GM21786 (cell line): Measurements from ENCODE around the gene CACUL1.

ENCODE experiments used
- ATAC-seq: cut with Tn5 transposase; IDR thresholded peaks from one replicate; pipeline ENCODE4 v1.9.1; 2021; ENCODE audit not compliant: unreplicated experiment

Gene CACUL1

DNA sequence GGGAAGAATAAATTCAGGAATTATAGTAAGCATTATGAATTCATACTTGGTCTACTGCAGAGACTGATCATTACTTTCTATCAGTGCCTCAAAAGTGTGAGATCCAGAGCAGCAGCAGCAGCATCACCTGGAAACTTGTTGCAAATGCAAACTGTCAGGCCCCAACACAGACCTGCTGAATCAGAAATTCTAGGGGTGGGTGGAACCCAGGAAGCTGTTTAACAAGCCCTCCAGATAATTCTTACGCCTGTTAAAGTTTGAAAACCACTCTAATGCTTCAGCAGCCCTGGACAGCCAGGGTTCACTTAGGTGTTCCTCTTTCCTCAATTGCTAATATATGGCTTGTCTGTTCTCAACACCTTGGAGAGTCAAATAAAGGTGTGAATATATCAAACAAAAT, 19.5 kb downstream of the CACUL1 start:
- ATAC-seq: no peak

DNA sequence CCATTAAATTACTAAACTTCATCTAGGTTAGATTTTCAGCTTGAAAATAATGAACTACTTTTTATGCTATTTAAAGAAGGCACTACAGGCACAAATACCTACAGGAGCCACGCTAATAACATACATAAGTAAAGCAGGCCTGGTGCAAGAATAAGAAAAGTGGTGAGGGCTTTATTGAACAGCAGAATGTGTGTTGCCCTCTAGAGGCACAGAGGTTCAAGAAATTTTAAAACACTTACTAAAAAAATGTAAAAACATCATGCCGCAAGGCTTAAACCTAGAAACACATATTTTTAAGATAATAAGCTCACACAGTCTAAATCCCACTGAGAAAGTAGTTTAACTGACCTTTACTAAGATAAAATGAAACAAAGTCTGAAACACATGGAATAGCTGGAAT, 20.3 kb downstream of the CACUL1 start:
- no peak for ATAC-seq

DNA sequence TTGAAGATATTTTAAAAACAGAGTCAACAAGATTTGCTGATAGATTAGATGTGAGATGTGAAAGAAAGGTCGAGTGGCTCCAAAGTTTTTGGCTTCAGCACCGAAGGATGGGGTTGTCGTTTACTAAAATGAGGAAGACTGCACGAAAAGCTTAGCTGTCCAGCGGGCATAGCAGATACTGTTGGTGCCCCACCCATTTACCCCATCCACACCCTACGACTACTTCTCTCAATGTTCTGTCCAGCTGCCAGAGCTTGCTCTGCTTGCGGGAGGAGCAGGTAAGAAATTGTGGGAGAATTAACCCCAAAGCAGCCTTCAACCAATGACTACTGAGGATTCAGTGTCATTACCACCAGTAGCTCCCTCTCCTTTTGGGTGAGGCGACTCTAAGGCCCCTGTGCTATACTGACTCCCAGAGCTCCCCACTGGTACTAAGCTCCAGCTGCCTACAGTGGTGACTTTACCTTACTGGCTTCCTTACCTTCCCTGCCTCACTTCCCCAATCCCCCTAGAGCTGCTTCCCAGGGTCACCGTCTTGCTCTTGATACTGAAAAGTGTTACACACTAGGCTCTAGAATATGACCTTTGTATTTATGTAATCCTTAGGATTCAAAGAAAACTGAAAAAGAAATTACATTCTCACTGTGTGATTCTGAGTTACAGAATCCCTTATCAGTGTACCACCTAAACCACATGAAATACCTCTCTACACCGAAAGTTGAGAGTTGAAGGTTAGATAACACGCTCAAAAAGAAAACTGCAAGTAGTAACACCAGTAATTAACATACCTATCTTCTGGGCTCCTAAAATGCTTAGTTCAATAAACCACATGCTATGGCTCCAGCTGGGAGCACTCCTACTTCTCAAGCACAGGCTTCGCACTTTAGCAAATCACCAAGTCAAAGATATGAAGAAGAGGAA, 22.3 kb downstream of the CACUL1 start:
- ATAC-seq: peak; percentile 40

DNA sequence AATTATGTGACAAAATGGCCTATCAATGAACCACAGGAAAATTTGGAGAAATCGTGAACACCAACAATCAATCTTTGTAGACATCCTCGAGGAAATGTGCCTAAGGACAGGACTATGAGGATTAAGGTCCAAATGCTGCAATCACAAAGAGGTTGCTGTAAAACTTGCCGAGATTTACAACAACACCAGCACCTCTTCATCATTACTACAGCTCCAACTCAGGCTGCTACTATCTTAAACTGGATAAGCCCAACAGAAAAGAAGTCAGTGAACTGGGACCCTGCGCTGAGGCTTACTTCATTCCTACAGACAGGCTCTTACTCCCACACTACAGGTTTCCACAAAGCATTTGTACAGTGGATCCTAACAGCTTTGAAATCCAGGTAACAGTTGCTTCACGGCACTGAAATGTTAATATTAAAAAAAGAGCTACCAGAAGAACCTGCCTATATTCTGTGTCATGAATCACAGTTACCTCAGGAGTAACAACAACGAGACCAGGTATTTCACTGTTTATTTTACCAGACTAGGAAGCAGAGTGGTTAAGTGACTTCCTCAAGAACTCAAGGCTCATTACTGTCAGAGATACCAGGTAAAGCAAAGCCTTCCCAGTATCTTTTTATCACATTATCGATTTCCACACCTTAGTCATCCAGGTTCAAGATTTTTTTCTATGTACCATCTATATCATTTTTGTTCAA, 23.9 kb downstream of the CACUL1 start:
- no peak for ATAC-seq

DNA sequence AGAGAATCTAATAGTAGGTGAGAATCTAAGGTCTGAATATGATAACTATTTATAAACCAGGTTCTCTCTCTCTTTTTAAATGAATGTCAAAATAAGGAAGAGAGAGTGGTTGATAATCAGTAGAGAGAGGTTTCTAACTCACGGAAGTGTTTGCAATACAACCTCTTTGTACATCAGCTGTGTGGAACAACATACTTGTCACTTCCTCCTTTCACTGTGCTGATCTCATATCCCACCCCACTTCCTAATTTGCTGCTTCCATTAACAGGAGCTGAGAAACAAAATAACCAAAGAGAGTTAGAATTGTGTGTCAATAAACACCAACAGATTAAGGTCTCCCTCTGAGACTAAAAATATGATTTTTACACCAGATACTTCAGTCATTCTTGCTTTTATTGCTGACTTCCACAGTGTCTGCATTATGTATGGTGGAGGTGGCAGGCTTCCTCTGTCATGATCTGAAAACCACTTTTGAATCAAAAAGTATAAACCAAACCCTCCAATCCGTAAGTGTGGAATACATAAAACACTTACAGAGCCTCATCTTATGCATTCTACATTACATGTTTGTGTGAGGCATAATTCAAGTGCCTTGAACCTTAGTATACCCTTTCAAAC, 25.0 kb downstream of the CACUL1 start:
- peak; percentile 93 for ATAC-seq

DNA sequence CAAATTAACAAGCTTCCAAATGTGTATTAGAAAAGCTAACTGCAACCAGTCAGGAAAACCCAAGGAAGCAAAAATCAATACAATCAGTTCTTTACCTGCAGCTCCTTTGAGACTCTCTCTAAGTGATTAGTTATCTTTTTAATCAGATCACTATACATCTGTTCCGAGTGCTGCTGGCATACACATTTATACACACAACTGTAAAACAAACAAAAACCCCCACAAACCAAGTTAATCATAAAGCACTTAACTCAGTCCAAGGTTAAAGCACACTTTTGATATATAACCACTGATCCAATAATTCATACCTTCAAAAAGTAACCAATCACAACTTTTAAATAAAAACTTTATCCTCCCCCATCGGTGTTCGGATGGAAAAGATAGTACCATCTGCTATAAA, 25.6 kb downstream of the CACUL1 start:
- ATAC-seq: no peak

DNA sequence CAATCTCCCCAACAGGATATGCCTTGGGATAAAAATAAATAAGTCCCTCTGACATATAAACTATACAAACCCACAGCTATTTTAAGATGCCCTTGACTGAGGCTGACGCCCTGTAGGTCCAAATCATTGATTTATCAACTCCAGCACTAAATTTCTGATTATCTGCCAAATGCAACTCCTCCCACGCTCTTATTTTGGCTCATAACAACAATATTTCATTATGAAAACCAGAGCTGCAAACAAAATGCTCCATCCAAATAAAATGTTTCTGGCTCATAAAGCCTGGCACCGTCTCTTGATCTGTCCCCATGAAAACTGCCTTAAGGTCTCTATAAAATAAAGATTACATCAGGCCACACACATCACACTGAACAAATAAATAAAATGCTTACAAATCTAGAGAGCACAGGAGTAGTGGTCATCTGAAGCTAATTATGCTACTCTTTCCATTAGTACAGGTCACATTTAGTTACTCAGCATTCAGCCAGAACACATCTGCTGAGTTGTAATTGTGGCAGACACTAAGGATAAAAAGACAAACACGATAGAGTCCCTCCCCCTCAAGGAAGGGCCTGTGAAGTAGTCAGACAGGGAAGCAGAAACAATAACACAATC, 28.8 kb downstream of the CACUL1 start:
- ATAC-seq: no peak

DNA sequence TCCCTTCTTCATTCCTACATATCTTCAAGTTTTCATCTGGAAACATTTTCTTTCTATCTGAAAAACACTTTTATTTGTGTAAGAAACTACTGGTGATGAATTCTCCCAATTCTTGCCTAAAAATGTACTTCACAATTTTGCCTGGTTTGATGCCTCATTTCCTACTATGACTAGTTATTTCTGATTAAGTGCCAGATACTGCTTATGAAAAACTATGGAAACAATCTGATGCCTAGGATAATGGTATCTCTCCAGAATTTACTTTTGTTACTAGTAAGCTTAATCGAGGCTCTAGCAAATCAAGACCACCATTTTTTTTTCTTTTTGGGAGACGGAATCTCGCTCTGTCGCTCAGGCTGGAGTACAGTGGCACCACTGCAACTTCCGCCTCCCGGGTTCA, 31.3 kb downstream of the CACUL1 start:
- no peak for ATAC-seq

DNA sequence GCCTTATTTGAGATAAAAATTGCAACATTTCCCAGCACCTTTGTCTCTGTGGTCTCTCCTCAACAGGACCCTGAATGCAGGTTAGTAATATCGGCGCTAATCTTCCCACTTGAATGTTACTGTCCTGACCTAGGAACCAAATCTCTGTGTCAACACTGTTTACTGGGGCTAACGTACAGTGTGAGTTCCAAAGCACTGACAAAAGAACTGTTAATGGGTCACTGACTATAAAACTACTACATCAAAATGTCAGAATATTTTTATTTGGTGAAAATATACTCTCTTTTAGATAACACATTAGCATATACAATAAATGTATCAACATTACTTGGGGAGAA, 33.3 kb downstream of the CACUL1 start:
- no peak for ATAC-seq

DNA sequence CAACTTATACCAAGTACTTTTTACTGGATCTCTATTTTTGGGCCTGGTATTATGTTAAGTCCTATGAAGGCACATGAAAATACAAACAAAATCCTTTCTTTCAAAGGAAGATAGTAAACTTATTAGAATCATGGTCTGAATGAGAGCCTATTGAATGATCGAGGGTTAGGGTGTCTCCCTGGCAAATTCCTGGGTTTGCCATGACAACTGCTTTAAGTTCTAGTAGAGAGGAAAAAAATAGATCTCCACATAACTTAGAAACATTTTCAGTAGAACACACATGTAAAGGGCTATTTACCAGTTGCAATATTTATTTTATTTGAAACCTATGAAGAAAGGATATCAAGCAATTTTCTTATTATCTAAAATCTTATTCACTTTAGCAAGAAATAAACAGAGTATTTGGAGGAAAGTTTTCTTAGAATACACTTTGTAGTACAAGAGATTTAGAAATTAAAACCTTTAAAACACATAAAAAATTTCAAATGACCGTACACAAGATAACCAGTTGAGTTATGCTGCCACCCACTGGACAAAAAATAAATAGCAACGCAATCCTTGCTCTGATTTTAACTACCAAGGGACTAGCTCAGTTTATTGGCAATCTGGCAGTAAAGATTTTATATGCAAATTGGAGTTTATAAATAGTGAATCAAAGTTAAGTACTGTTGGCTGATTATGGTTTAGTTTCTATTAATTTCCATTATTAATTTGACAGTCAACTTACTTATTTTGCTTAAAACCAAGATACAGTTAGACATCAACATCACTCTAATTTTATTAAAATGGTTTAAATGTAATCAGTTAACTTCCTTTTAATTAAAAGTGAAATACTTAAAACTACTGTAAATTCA, 33.9 kb downstream of the CACUL1 start:
- ATAC-seq: no peak

DNA sequence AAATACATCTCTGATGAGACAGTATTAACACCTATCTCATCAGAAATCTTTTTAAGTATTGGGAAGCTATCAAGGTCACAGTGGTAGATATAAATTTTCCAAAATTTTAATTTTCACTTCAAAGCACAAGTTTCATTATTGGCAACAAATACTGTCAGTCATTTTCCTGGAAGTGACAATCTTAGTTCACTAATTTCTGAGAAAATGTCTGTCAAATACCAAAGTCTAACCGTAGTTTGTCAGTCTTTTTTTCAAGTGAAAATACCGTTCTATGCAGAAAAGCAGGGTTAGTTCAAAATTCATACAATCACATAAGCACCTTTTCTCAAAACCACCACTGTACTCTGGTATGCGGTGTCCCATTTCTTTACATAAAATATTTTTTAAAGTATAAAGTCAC, 40.4 kb downstream of the CACUL1 start:
- ATAC-seq: no peak

DNA sequence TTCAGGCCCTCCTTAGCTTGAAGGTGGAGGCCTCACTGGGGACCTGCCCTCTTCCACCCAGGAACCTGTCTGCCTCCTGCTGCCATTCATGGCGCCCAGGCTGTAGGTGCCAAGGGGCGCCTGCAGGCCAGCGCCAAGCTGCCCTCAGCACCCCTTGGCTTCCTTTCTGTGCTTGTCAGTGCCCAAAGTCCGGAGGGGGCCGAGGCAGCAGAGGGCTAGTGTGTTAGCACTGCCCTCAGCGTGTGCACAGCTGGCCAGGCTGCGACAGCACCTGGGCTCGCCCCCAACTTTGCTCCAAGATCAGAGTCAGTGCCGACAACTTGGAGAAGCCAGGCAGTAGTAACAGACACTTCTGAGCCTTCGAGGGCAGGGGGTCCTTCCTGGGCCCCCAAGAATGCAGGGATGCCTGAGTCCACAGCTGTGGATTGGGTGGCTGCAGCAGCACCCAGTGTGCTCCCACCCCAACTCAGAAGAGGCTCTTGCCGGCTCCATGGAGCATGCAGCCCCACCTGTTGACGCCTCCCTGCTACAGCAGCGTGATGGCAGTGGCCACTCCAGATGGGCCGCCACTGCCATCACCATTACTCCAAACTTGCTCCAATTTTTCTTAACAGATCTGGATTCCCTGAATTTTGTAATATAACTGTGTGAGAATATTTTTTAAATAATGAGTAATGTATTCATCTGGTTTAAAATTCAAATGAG, 41.7 kb downstream of the CACUL1 start:
- ATAC-seq: no peak

DNA sequence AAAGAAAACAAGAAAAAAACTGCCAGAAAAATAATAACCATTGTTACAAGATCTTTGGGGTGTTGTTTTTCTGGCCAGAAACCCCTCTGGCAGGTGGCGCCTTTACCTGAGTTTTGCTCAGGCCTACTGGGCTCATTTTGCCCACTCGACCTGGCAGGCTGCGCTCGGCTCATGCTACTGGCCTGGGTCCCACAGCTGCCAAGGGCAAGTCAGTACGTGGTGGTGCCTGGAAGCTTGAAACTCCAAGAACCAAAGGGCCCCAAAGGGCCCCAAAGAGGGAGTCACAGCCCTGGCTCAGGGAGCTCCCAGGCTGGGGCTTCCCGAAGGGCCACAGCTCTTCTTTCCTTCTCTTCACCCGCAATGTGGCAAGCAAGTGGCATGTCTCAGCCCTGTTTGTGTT, 42.7 kb downstream of the CACUL1 start:
- no peak for ATAC-seq

DNA sequence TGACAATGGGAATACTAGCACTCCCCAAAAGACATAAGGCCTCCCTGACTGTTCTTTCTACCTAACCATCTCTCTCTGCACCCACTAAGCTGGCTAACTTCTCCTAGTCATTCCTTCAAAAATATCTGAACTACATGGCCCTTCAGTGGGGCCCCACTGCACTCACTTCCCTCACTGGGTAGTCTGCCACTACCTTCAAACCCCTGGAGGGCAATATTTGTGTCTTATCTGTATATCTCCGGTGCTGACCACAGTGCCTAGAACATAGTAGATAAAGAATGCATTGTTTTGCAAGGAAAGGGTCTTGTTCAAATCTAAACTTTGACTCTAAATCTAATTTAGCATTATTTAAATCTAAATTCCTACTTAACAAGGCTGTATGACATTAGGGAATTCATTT, 44.3 kb downstream of the CACUL1 start:
- ATAC-seq: no peak

DNA sequence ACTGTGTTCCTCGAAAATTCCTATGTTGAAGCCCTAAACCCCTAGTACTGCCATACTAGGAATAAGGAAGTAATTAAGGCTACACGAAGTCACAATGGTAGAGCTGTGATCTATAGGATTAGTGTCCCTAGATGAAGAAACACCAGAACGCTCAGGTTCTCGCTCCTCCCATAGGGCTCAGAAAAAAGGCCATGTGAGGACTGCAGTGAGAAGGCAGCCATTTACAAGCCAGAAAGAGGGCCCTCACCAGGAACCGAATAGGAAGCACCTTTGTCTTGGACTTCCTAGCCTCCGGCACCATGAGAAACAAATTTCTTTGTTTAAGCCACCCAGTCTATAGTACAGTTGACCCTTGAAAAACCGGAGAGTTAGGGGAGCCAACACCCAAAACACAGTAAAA, 46.2 kb downstream of the CACUL1 start:
- ATAC-seq: no peak

DNA sequence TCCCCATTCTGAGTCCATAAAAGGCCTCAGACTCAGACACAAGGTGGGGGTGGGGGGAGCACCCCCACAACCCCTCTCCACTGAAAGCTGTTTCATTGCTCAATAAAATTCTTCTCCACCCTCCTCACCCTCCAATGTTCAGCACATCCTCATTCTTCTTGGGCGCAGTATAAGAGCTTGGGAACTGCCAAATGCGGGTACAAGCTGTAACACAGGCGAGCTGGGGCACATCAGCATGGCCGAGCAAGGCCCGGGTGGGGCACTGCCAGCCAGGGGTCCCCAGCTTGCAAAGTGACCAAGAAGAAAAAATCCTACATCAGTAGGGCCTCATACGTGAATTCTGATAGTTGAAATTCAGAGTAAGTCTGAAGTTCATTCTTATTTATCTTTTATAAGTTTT, 50.1 kb downstream of the CACUL1 start:
- ATAC-seq: no peak

DNA sequence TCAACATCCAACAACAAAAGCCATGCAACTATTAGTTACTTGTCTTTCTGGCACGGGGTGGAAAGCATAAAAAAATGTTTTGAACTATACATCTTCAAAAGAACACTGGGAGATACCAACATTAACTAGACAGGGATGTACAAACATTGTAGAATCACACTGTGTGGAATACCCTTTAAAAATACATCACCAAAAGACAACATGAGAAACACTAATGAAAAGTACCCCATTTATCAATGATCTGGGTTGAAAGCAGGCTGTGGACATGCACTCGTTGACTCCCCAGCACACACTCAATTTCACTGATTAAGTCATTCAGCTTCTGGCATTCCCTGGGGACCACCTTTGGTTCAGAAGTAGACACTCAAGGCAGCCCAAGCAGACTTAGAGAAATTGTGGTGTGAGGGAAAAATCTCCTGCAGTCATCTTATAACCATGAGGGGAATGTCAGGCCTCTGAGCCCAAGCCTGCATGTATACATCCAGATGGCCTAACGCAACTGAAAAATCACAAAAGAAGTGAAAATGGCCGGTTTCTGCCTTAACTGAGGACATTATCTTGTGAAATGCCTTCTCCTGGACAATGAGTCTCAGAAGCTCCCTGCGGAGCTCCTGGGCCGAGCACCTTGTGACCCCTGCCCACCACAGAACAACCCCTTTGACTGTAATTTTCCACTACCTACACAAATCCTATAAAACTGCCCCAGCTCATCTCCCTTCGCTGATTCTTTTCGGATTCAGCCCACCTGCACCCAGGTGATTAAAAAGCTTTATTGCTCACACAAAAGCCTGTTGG, 53.0 kb downstream of the CACUL1 start:
- no peak for ATAC-seq

DNA sequence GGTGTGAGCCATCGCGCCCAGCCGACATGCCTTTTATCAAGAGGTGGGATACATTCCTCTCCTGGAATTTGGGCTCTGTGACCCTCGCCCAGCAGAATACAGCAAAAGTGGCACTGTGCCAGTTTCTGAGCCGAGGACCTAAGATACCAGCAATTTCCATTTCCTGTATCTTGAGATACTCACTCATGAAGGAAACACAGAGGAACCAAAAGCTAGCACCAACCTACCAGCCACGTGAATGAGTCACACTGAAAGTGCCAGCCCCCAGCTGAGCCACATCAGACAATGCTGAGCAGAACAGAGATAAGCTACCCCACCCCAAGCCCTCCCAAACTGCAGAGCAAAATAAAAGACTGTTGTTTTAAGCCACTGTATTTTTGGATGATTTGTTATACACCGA, 56.3 kb downstream of the CACUL1 start:
- peak; percentile 100 for ATAC-seq

DNA sequence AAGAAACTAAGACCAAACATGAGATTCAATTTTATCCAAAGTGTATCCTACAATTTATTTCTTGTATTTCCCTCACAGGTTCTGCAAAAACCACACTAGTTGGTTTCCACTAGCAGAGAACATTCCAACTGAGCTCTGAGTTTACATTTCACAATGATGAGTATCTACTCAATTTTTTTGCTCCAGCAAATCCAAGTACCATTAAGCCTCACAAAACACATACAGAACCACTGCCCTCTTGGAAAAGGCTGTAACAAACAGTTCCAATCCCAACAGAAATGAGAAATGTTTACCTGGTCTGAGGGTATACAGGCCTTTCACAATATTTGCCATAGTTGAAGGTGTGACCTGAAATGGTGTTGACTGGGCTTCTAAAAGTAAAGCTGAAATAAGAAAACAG, 59.9 kb downstream of the CACUL1 start:
- ATAC-seq: no peak
